H9 (cell line): ENCODE results near the gene STYXL1. TPM values are rescaled to one million over a fixed set of nuclear protein-coding genes. Genes with fewer than 3 reads are reported as not detected.

Source experiments
- DNase-seq: peaks from one replicate; pipeline ENCODE4 v3.0.0-alpha.2; 2017
- H2AFZ ChIP-seq: one replicate; pipeline ENCODE4 v1.6.1; 2013; ENCODE audit warnings: mild to moderate bottlenecking, low read length, control low read depth, moderate library complexity
- H2AK5ac ChIP-seq: 2 replicates; pipeline ENCODE4 v1.6.1; 2013; ENCODE audit warnings: low read length, control low read depth, mixed read lengths; ENCODE audit not compliant: insufficient read length
- H2BK120ac ChIP-seq: one replicate; pipeline ENCODE4 v1.6.1; 2013; ENCODE audit warnings: low read depth, mild to moderate bottlenecking, low read length, control low read depth, inconsistent platforms; ENCODE audit not compliant: poor library complexity, severe bottlenecking
- H2BK12ac ChIP-seq: 2 replicates; pipeline ENCODE4 v1.6.1; 2013; ENCODE audit warnings: low read length, control low read depth, mixed read lengths, low read depth; ENCODE audit not compliant: insufficient read length
- H2BK15ac ChIP-seq: 2 replicates; pipeline ENCODE4 v1.6.1; 2013; ENCODE audit warnings: low read depth, low read length, control low read depth
- H2BK20ac ChIP-seq: one replicate; pipeline ENCODE4 v1.6.1; 2013; ENCODE audit warnings: low read depth, mild to moderate bottlenecking, low read length, control low read depth, inconsistent platforms; ENCODE audit not compliant: poor library complexity, severe bottlenecking
- H2BK5ac ChIP-seq: 2 replicates; pipeline ENCODE4 v1.6.1; 2013; ENCODE audit warnings: low read length, control low read depth, mixed read lengths; ENCODE audit not compliant: insufficient read length
- H3K14ac ChIP-seq: 2 replicates; pipeline ENCODE4 v1.6.1; 2013; ENCODE audit warnings: low read length, control low read depth; ENCODE audit not compliant: insufficient read depth
- H3K18ac ChIP-seq: 2 replicates; pipeline ENCODE4 v1.6.1; 2013; ENCODE audit warnings: low read depth, mild to moderate bottlenecking, mixed read lengths, low read length, control low read depth; ENCODE audit not compliant: insufficient read length
- H3K23ac ChIP-seq: 2 replicates; pipeline ENCODE4 v1.6.1; 2013; ENCODE audit warnings: low read length, control low read depth, mixed read lengths, low read depth; ENCODE audit not compliant: insufficient read length
- H3K23me2 ChIP-seq: 2 replicates; pipeline ENCODE4 v1.6.1; 2013; ENCODE audit warnings: low read depth, mild to moderate bottlenecking, mixed read lengths, low read length, control low read depth; ENCODE audit not compliant: insufficient read length, poor library complexity, severe bottlenecking
- H3K27ac ChIP-seq: 2 replicates; pipeline ENCODE4 v1.5.1; 2013; ENCODE audit warnings: low read length, control low read depth, mixed read lengths, low read depth; ENCODE audit not compliant: insufficient read length
- H3K27me3 ChIP-seq: 2 replicates; pipeline ENCODE4 v1.6.1; 2013; ENCODE audit warnings: low read length, control low read depth, inconsistent platforms; ENCODE audit not compliant: insufficient read depth
- H3K4ac ChIP-seq: 2 replicates; pipeline ENCODE4 v1.6.1; 2013; ENCODE audit warnings: low read depth, mild to moderate bottlenecking, control low read depth, inconsistent platforms, low read length, moderate library complexity
- H3K4me1 ChIP-seq: 2 replicates; pipeline ENCODE4 v1.6.1; 2013; ENCODE audit warnings: low read length, control low read depth, inconsistent platforms; ENCODE audit not compliant: insufficient read depth
- H3K4me2 ChIP-seq: 2 replicates; pipeline ENCODE4 v1.6.1; 2013; ENCODE audit warnings: low read length, control low read depth, mixed read lengths; ENCODE audit not compliant: insufficient read length, insufficient read depth
- H3K56ac ChIP-seq: 2 replicates; pipeline ENCODE4 v1.6.1; 2013; ENCODE audit warnings: low read depth, mild to moderate bottlenecking, mixed read lengths, low read length, control low read depth; ENCODE audit not compliant: insufficient read length
- H3K79me1 ChIP-seq: 2 replicates; pipeline ENCODE4 v1.6.1; 2013; ENCODE audit warnings: low read depth, mild to moderate bottlenecking, moderate library complexity, low read length, control low read depth, inconsistent platforms; ENCODE audit not compliant: insufficient read depth, poor library complexity, severe bottlenecking
- H3K79me2 ChIP-seq: 2 replicates; pipeline ENCODE4 v1.6.1; 2013; ENCODE audit warnings: low read length, control low read depth, inconsistent platforms; ENCODE audit not compliant: insufficient read depth
- H3K9ac ChIP-seq: 2 replicates; pipeline ENCODE4 v1.6.1; 2013; ENCODE audit warnings: low read length, control low read depth, mixed read lengths; ENCODE audit not compliant: insufficient read length; ENCODE audit errors: extremely low read depth
- H3K9me3 ChIP-seq: one replicate; pipeline ENCODE4 v1.6.1; 2013; ENCODE audit warnings: low read depth, low read length, inconsistent platforms; ENCODE audit not compliant: control insufficient read depth
- H3T11ph ChIP-seq: one replicate; pipeline ENCODE4 v1.6.1; 2013; ENCODE audit warnings: mild to moderate bottlenecking, low read length, control low read depth, inconsistent platforms
- H4K20me1 ChIP-seq: one replicate; pipeline ENCODE4 v1.6.1; 2013; ENCODE audit not compliant: control insufficient read depth, insufficient read length, insufficient read depth
- H4K5ac ChIP-seq: 2 replicates; pipeline ENCODE4 v1.6.1; 2013; ENCODE audit warnings: low read depth, mild to moderate bottlenecking, mixed read lengths, low read length, control low read depth; ENCODE audit not compliant: insufficient read length
- H4K8ac ChIP-seq: replicated peaks from 2 replicates; pipeline ENCODE4 v1.6.1; 2013; ENCODE audit warnings: low read length, control low read depth, mixed read lengths, low read depth; ENCODE audit not compliant: insufficient read length
- H4K91ac ChIP-seq: 2 replicates; pipeline ENCODE4 v1.6.1; 2013; ENCODE audit warnings: low read depth, mild to moderate bottlenecking, moderate library complexity, mixed read lengths, low read length, control low read depth; ENCODE audit not compliant: insufficient read length
- H3K27ac Mint-ChIP-seq, 3 experiments: 2 replicates in 2 of 3; 3 replicates in 1 of 3; pipeline ENCODE4 v1.8.0; 2020 to 2021; ENCODE audit warnings: mixed read lengths in 3 of 3, mild to moderate bottlenecking in 1 of 3, moderate library complexity in 1 of 3
- H3K27me3 Mint-ChIP-seq: 2 replicates; pipeline ENCODE4 v1.8.0; 2021; ENCODE audit warnings: low read depth, mild to moderate bottlenecking, moderate library complexity, mixed read lengths
- H3K36me3 Mint-ChIP-seq, 3 experiments: 2 replicates in 2 of 3; 3 replicates in 1 of 3; pipeline ENCODE4 v1.8.0; 2020 to 2021; ENCODE audit warnings: low read depth in 3 of 3, mixed read lengths in 3 of 3; ENCODE audit not compliant: insufficient read depth in 1 of 3
- H3K4me1 Mint-ChIP-seq, 2 experiments: 2 replicates each; pipeline ENCODE4 v1.8.0; 2020; ENCODE audit warnings: mixed read lengths in 2 of 2
- H3K4me3 Mint-ChIP-seq, 2 experiments: 2 replicates in 1 of 2; 3 replicates in 1 of 2; pipeline ENCODE4 v1.8.0; 2020 to 2021; ENCODE audit warnings: mild to moderate bottlenecking in 2 of 2, mixed read lengths in 2 of 2, moderate library complexity in 1 of 2
- H3K9me3 Mint-ChIP-seq, 2 experiments: 2 replicates in 1 of 2; 3 replicates in 1 of 2; pipeline ENCODE4 v1.8.0; 2020; ENCODE audit warnings: mild to moderate bottlenecking in 2 of 2, mixed read lengths in 2 of 2, moderate library complexity in 1 of 2
- WGBS: extraction: QIAGEN DNeasy Blood & Tissue Kit; methylation state at CpG from one replicate; pipeline ENCODE4 v1.1.7; 2013; ENCODE audit warnings: missing lambda C conversion rate, low lambda C conversion rate, mixed read lengths; ENCODE audit not compliant: insufficient read length; ENCODE audit errors: extremely low coverage; 5-methylcytosine and 5-hydroxymethylcytosine counted together
- total RNA-seq: library from RNA; stranded (reverse); gene quantifications from 2 replicates; pipeline ENCODE4 v1.2.1, GENCODE V29; 2021
- TF ChIP-seq, protein P1 (sequence below): fragments of 200-600 bp; sonication (generic); conservative IDR thresholded peaks from 3 replicates; pipeline ENCODE4 v1.8.0; 2021; ENCODE audit warnings: antibody characterized with exemption, mild to moderate bottlenecking

The STYXL1 gene
- total RNA-seq, 1 experiment from 2014 or later = 38.7 TPM

DNA sequence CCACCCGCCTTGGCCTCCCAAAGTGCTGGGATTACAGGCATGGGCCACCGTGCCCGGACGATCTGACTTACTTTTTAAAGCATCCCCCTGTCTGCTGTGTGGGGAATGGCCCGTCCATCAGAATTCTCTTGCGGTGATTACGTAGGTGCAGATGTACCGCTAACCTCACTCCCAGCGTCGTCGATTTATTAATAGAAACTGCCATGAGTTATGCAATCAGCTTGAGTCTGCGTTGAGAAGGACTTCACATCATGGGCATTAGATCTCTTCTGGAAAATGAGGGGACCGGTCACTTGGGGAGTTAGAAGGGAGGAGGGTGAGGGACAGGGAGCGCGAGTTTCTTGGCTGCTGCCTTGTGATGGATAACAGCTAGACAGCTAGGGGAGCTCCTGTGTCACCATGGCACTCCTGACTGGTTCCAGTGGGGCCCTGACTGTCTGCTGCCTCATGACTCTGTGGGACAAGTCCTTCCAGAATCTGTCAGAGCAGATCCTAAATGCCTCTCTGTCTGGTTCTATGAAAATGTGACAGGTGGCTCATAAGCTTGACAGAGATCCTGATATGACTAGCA, 97.6 kb downstream of the STYXL1 start:
- peaks cover 2 to 3% of the 10 kb centered on the region in 2 experiments; a peak in 2 of 4 replicates for H3K4me1 Mint-ChIP-seq
- no peaks in the 10 kb centered on the region for H3K9me3 ChIP-seq
- no peak overlapping the region for H3K27ac ChIP-seq
- peaks cover 2 to 6% of the 10 kb centered on the region in 2 experiments; a peak in 1 of 5 replicates for H3K9me3 Mint-ChIP-seq
- H4K5ac ChIP-seq = no peak overlapping the region
- H3K79me1 ChIP-seq = peaks cover 6% of the 10 kb centered on the region
- no peak overlapping the region for H2AFZ ChIP-seq
- H3K18ac ChIP-seq = no peak overlapping the region
- no peak overlapping the region for H4K91ac ChIP-seq
- H2BK15ac ChIP-seq = no peak overlapping the region
- no peaks in the 10 kb centered on the region for H3K4me1 ChIP-seq
- H3K9ac ChIP-seq = no peak overlapping the region
- H4K8ac ChIP-seq = no peak overlapping the region
- H3T11ph ChIP-seq = no peak overlapping the region
- TF ChIP-seq, protein P1, sequence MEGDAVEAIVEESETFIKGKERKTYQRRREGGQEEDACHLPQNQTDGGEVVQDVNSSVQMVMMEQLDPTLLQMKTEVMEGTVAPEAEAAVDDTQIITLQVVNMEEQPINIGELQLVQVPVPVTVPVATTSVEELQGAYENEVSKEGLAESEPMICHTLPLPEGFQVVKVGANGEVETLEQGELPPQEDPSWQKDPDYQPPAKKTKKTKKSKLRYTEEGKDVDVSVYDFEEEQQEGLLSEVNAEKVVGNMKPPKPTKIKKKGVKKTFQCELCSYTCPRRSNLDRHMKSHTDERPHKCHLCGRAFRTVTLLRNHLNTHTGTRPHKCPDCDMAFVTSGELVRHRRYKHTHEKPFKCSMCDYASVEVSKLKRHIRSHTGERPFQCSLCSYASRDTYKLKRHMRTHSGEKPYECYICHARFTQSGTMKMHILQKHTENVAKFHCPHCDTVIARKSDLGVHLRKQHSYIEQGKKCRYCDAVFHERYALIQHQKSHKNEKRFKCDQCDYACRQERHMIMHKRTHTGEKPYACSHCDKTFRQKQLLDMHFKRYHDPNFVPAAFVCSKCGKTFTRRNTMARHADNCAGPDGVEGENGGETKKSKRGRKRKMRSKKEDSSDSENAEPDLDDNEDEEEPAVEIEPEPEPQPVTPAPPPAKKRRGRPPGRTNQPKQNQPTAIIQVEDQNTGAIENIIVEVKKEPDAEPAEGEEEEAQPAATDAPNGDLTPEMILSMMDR = no peak
- no peaks in the 10 kb centered on the region for H3K23me2 ChIP-seq
- no peak overlapping the region for H2BK120ac ChIP-seq
- no peak overlapping the region for H3K56ac ChIP-seq
- H3K4me3 Mint-ChIP-seq = no peak overlapping the region
- H4K20me1 ChIP-seq = no peaks in the 10 kb centered on the region
- DNase-seq = no peak
- H3K36me3 Mint-ChIP-seq = peaks cover 12 to 29% (median 24%) of the 10 kb centered on the region in 3 experiments; a peak in 6 of 7 replicates
- H3K4me2 ChIP-seq = no peak overlapping the region
- H2AK5ac ChIP-seq = no peak overlapping the region
- no peak overlapping the region for H2BK5ac ChIP-seq
- H3K27ac Mint-ChIP-seq = peak overlapping the region in 2 of 3 experiments; percentile 49 to 74; a peak in 2 of 7 replicates
- no CpG with 5 or more reads among the region's 15 CpGs for WGBS
- no peak overlapping the region for H2BK12ac ChIP-seq
- H3K79me2 ChIP-seq = peaks cover 4% of the 10 kb centered on the region; the same call in 1 of the 2 replicates
- H3K27me3 ChIP-seq = no peaks in the 10 kb centered on the region
- no peaks in the 10 kb centered on the region for H3K27me3 Mint-ChIP-seq
- H3K23ac ChIP-seq = no peak overlapping the region
- no peak overlapping the region for H3K14ac ChIP-seq
- H2BK20ac ChIP-seq = no peak overlapping the region
- H3K4ac ChIP-seq = no peak overlapping the region
